DMS114 treated with DMSO at 0.1 percent for 48 hours (cell line): ENCODE data around the gene NME7.
"Not testable (repeated sequence)": the region's sequence is repeated elsewhere in the genome, so short reads cannot be mapped to it uniquely, and the experiment has no call there.

Source experiments
- DNase-seq: peaks from one replicate; lab custom pipeline; 2025; ENCODE audit not compliant: unreplicated experiment; lab: John Stamatoyannopoulos, UW

NME7 gene

GRCh38 chr1:169236143-169236542 is 131.5 kb downstream of the NME7 start:
- DNase-seq: no peak

- DNase-seq: no peak
Measured at GRCh38 chr1:169235568-169235967, 132.0 kb downstream of the NME7 start.

- no peak for DNase-seq
Measured at GRCh38 chr1:169234780-169235179, 132.8 kb downstream of the NME7 start.

GRCh38 chr1:169217636-169218035 is 150.0 kb downstream of the NME7 start:
- no peak for DNase-seq

GRCh38 chr1:169214598-169214997 is 153.0 kb downstream of the NME7 start:
- DNase-seq: no peak

GRCh38 chr1:169212088-169212487 is 155.5 kb downstream of the NME7 start:
- no peak for DNase-seq

GRCh38 chr1:169207797-169208520 is 159.6 kb downstream of the NME7 start:
- no peak for DNase-seq

- no peak for DNase-seq
Measured at GRCh38 chr1:169204157-169204556, 163.4 kb downstream of the NME7 start.

GRCh38 chr1:169202791-169203665 is 164.6 kb downstream of the NME7 start:
- DNase-seq: no peak

GRCh38 chr1:169201084-169201619 is 166.4 kb downstream of the NME7 start:
- DNase-seq: no peak

- DNase-seq: no peak
Measured at GRCh38 chr1:169200319-169200718, 167.3 kb downstream of the NME7 start.

- DNase-seq: no peak
Measured at GRCh38 chr1:169196581-169196980, 171.0 kb downstream of the NME7 start.

GRCh38 chr1:169196161-169196560 is 171.4 kb downstream of the NME7 start:
- no peak for DNase-seq

- no peak for DNase-seq
Measured at GRCh38 chr1:169193191-169193850, 174.3 kb downstream of the NME7 start.

- no peak for DNase-seq
Measured at GRCh38 chr1:169186106-169186505, 181.5 kb downstream of the NME7 start.

GRCh38 chr1:169184812-169185211 is 182.8 kb downstream of the NME7 start:
- DNase-seq: no peak

GRCh38 chr1:169180174-169180573 is 187.4 kb downstream of the NME7 start:
- no peak for DNase-seq

- DNase-seq: not testable (repeated sequence)
Measured at GRCh38 chr1:169179431-169179830, 188.2 kb downstream of the NME7 start.

GRCh38 chr1:169175461-169175860 is 192.1 kb downstream of the NME7 start:
- no peak for DNase-seq

GRCh38 chr1:169163059-169163458 is 204.5 kb downstream of the NME7 start:
- no peak for DNase-seq

GRCh38 chr1:169161496-169162194 is 206.0 kb downstream of the NME7 start:
- no peak for DNase-seq
